ENCODE results near the gene IL13RA2.

GRCh38 chrX:115023811-115024210 lies 6.4 kb upstream of the IL13RA2 start:
- no peak for TF ChIP-seq POLR2A (IDR thresholded peaks at IDR 0.05)
- TF ChIP-seq CTCF (IDR thresholded peaks at IDR 0.05), result no peak
